Right atrium auricular region (tissue), 2 donors: ENCODE data around the gene IFNGR1. TPM values are rescaled to one million over a fixed set of nuclear protein-coding genes. Genes with fewer than 3 reads are reported as not detected.
A peak's percentile ranks its signal among the peaks of the same experiment; 100 is the strongest.
"Not testable (repeated sequence)": the region's sequence is repeated elsewhere in the genome, so short reads cannot be mapped to it uniquely, and the experiment has no call there.

Experiments used
- DNase-seq: peaks from one replicate; pipeline ENCODE4 v3.0.0-alpha.2; 2019; ENCODE audit warnings: low spot score
- H3K27ac ChIP-seq, 2 donors: fragments of 200-600 bp; sonication (generic); 1 replicate in 1 of 2; 2 replicates in 1 of 2; pipeline ENCODE4 v1.5.1; 2016 to 2019
- H3K27me3 ChIP-seq, 2 donors: fragments of 200-600 bp; sonication (generic); one replicate each; pipeline versions ENCODE4 v1.5.1 to v1.6.0; 2017 to 2019
- H3K36me3 ChIP-seq: fragments of 200-600 bp; sonication (generic); one replicate; pipeline ENCODE4 v1.5.1; 2016
- H3K4me1 ChIP-seq, 2 donors: fragments of 200-600 bp; sonication (generic); one replicate each; pipeline versions ENCODE4 v1.5.1 to v1.6.0; 2017 to 2019
- H3K4me3 ChIP-seq, 2 donors: fragments of 200-600 bp; sonication (generic); 1 replicate in 1 of 2; 2 replicates in 1 of 2; pipeline ENCODE4 v1.5.1; 2017 to 2019; ENCODE audit warnings: mild to moderate bottlenecking in 1 of 2, moderate library complexity in 1 of 2
- H3K9me3 ChIP-seq, 2 donors: fragments of 200-600 bp; sonication (generic); one replicate each; pipeline ENCODE4 v1.5.1; 2019
- total RNA-seq, 2 donors: library from RNA; depleted of rRNA; stranded (reverse); fragments of >200 nt; gene quantifications; one replicate each; pipeline ENCODE4 v1.1.0, GENCODE V29; 2016
- TF ChIP-seq, protein P1 (sequence below), 2 donors: fragments of 200-600 bp; sonication (generic); IDR thresholded peaks; one replicate each; pipeline ENCODE4 v1.5.1; 2019; ENCODE audit warnings: antibody characterized with exemption in 2 of 2

The IFNGR1 gene
- total RNA-seq, 2 donors from 2014 or later: 111 to 143 TPM

DNA sequence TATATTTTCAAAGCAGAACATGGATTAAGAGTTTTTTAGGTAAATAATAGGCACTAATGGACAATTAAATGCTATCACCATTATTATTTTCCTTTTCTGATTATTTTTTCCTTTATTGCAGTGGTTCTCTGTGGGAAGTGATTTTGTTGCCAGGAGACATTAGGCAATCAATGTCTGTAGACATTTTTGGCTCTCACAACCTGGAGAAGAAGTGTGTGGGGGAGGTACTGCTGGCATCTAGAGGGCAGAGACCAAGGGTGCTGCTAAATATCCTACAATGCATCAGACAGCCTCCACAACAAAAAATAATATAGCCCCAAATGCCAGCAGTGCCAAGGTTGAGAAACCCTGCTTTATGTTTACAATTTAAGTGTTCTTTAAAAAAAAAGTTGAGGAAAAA lies 8.3 kb downstream of the IFNGR1 start:
- H3K9me3 ChIP-seq: no peaks in the 10 kb centered on the region
- peaks cover 3% of the 10 kb centered on the region for H3K36me3 ChIP-seq
- H3K4me1 ChIP-seq: peaks cover 0 to 97% of the 10 kb centered on the region in 2 donors
- no peaks in the 10 kb centered on the region for H3K27me3 ChIP-seq
- TF ChIP-seq, protein P1, sequence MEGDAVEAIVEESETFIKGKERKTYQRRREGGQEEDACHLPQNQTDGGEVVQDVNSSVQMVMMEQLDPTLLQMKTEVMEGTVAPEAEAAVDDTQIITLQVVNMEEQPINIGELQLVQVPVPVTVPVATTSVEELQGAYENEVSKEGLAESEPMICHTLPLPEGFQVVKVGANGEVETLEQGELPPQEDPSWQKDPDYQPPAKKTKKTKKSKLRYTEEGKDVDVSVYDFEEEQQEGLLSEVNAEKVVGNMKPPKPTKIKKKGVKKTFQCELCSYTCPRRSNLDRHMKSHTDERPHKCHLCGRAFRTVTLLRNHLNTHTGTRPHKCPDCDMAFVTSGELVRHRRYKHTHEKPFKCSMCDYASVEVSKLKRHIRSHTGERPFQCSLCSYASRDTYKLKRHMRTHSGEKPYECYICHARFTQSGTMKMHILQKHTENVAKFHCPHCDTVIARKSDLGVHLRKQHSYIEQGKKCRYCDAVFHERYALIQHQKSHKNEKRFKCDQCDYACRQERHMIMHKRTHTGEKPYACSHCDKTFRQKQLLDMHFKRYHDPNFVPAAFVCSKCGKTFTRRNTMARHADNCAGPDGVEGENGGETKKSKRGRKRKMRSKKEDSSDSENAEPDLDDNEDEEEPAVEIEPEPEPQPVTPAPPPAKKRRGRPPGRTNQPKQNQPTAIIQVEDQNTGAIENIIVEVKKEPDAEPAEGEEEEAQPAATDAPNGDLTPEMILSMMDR (IDR thresholded peaks at IDR 0.05): no peak
- no peak for DNase-seq
- no peak overlapping the region for H3K4me3 ChIP-seq
- peak overlapping the region; percentile 28 to 73 for H3K27ac ChIP-seq

DNA sequence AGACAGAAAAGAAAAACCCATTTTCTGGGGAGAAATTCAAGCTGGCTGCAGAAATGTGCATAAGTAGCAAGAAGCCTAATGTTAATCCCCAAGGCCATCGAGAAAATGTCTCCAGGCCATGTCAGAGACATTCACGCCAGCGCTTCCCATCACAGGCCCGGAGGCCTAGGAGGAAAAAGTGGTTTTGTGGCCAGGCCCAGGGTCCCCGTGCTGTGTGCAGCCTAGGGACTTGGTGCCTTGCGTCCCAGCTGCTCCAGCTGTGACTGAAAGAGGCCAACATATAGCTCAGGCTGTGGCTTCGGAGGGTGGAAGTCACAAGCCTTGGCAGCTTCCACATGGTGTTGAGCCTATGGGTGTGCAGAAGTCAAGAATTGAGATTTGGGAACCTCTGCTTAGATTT lies 10.9 kb downstream of the IFNGR1 start:
- no peaks in the 10 kb centered on the region for H3K9me3 ChIP-seq
- H3K27ac ChIP-seq: no peak overlapping the region
- TF ChIP-seq, protein P1 (IDR thresholded peaks at IDR 0.05): no peak
- no peaks in the 10 kb centered on the region for H3K27me3 ChIP-seq
- peaks cover 29% of the 10 kb centered on the region for H3K36me3 ChIP-seq
- no peak for DNase-seq
- H3K4me1 ChIP-seq: peaks cover 0 to 80% of the 10 kb centered on the region in 2 donors
- H3K4me3 ChIP-seq: no peak overlapping the region

DNA sequence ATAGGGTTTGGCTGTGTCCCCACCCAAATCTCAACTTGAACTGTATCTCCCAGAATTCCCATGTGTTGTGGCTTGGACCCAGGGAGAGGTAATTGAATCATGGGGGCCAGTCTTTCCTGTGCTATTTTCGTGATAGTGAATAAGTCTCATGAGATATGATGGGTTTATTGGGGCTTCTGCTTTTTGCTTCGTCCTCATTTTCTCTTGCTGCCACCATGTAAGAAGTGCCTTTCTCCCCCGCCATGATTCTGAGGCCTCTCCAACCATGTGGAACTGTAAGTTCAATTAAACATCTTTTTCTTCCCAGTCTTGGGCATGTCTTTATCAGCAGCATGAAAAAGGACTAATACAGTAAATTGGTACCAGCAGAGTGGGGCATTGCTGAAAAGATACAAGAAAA lies 11.7 kb downstream of the IFNGR1 start:
- DNase-seq, H3K9me3 ChIP-seq, H3K27me3 ChIP-seq, H3K4me3 ChIP-seq: not testable (repeated sequence)
- H3K27ac ChIP-seq: peak overlapping the region in 1 of 2 donors; percentile 15
- peaks cover 37% of the 10 kb centered on the region for H3K36me3 ChIP-seq
- H3K4me1 ChIP-seq: peaks cover 0 to 79% of the 10 kb centered on the region in 2 donors

DNA sequence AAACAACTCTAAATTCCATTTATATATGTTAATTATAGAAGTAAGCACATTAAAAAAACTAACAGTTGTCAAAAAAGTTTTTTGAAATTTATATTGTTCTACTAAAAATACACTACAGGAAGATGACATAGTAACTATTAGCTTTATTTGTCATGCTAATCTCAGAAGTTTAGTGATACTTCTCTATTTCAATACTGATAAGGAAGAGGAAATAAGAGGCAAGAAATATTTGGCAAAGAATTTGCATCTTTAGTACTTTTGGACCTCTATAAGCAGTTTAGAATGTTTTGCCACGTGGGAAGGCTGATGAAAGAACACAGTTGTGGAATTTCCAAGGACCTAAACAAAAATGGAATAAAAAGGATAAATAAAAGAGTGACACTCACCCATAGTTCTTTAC lies 12.6 kb downstream of the IFNGR1 start:
- TF ChIP-seq, protein P1 (IDR thresholded peaks at IDR 0.05): no peak
- Histone ChIP-seq H3K4me1 (peaks cover 0 to 70% of the 10 kb centered on the region in 2 donors), H3K27ac (peak overlapping the region in 1 of 2 donors; percentile 26)

DNA sequence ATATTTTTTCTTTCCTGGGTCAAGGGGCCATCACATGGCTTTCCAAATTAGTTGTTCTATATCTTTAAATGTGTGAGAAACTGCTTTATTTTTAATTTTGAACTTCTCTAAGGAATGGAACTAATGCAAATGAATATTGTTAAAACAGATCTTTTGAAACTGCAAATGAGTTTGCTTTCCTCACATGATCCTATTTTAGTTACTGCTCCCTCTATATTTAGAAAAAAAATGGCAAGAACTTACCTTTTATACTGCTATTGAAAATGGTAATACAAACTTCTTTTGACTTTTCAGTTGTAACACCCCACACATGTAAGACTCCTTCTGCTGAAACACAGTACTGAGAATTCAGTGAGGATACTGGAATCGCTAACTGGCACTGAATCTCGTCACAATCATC lies 15.9 kb downstream of the IFNGR1 start:
- Histone ChIP-seq H3K9me3 (no peaks in the 10 kb centered on the region), H3K4me1 (peaks cover 0 to 44% of the 10 kb centered on the region in 2 donors), H3K27me3 (no peaks in the 10 kb centered on the region), H3K4me3 (no peak overlapping the region), H3K36me3 (peaks cover 76% of the 10 kb centered on the region), H3K27ac (no peak overlapping the region)
- DNase-seq: no peak
- TF ChIP-seq, protein P1 (IDR thresholded peaks at IDR 0.05): no peak

More for the DNA sequence above, 12.6 kb downstream of the IFNGR1 start:
- H3K9me3 ChIP-seq: no peaks in the 10 kb centered on the region
- no peak overlapping the region for H3K4me3 ChIP-seq
- H3K36me3 ChIP-seq: peaks cover 46% of the 10 kb centered on the region
- H3K27me3 ChIP-seq: no peaks in the 10 kb centered on the region
- no peak for DNase-seq

DNA sequence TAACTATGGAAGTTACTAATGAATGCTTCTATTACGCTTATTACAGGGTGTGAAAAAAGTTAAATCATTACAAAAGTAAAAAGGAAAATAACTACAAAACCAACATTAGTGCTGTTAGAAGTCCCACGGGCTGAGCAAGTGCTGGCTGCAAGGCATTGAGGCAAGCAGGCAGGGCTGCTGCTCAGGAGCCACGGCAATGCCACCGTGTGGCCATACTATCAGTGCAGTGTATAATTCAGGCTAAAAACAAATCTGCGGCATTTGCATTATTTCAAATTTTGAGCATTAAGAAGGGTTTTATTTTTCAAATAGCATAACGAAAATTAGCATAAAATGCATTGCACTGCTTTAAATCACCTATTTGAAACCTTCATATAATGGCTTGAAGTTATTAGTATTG lies 17.1 kb downstream of the IFNGR1 start:
- peaks cover 0 to 34% of the 10 kb centered on the region in 2 donors for H3K4me1 ChIP-seq
- H3K27ac ChIP-seq: no peak overlapping the region
- no peak for DNase-seq
- no peak overlapping the region for H3K4me3 ChIP-seq
- TF ChIP-seq, protein P1 (IDR thresholded peaks at IDR 0.05): peak; percentile 35 to 67
- H3K36me3 ChIP-seq: peaks cover 88% of the 10 kb centered on the region
- no peaks in the 10 kb centered on the region for H3K27me3 ChIP-seq
- no peaks in the 10 kb centered on the region for H3K9me3 ChIP-seq
